Spleen (tissue), 11 donors: Measurements from ENCODE around the gene CRNN. TPM values are rescaled to one million over a fixed set of nuclear protein-coding genes. Genes with fewer than 3 reads are reported as not detected.

Experiments used
- DNase-seq: peaks from one replicate; pipeline ENCODE4 v3.0.0-alpha.2; 2020
- H3K27ac ChIP-seq, 8 donors: fragments of 200-600 bp; sonication (generic) in 7 of 8; 1 replicate in 4 of 8; 2 replicates in 4 of 8; pipeline versions ENCODE4 v1.5.0 to v1.8.0; 2016 to 2021; ENCODE audit warnings: inconsistent platforms in 4 of 8, mild to moderate bottlenecking in 4 of 8, moderate library complexity in 1 of 8
- H3K27me3 ChIP-seq, 7 donors: fragments of 200-600 bp; sonication (generic) in 6 of 7; replicated peaks in 1 of 7; 1 replicate in 4 of 7; 2 replicates in 3 of 7; pipeline versions ENCODE4 v1.5.0 to v1.8.0; 2016 to 2021; ENCODE audit warnings: inconsistent platforms in 3 of 7, mild to moderate bottlenecking in 1 of 7
- H3K36me3 ChIP-seq, 6 donors: fragments of 200-600 bp; sonication (generic) in 5 of 6; 1 replicate in 4 of 6; 2 replicates in 2 of 6; pipeline versions ENCODE4 v1.5.0 to v1.8.0; 2016 to 2021; ENCODE audit warnings: inconsistent platforms in 2 of 6
- H3K4me1 ChIP-seq, 6 donors: fragments of 200-600 bp; sonication (generic) in 5 of 6; 1 replicate in 3 of 6; 2 replicates in 3 of 6; pipeline versions ENCODE4 v1.5.0 to v1.8.0; 2016 to 2021; ENCODE audit warnings: inconsistent platforms in 3 of 6
- H3K4me3 ChIP-seq, 8 donors: fragments of 200-600 bp; sonication (generic) in 7 of 8; 1 replicate in 4 of 8; 2 replicates in 4 of 8; pipeline versions ENCODE4 v1.5.0 to v1.8.0; 2016 to 2021; ENCODE audit warnings: inconsistent platforms in 4 of 8, mild to moderate bottlenecking in 4 of 8, moderate library complexity in 2 of 8
- H3K9me3 ChIP-seq, 8 donors: fragments of 200-600 bp; sonication (generic) in 7 of 8; 1 replicate in 4 of 8; 2 replicates in 4 of 8; pipeline versions ENCODE4 v1.5.0 to v1.8.0; 2016 to 2021; ENCODE audit warnings: inconsistent platforms in 4 of 8
- CTCF ChIP-seq, 11 experiments: fragments of 200-600 bp in 7 of 11; fragments of 450-650 bp in 4 of 11; sonication (generic) in 4 of 11; IDR thresholded peaks in 8 of 11; conservative IDR thresholded peaks in 3 of 11; 1 replicate in 7 of 11; 2 replicates in 4 of 11; pipeline versions ENCODE4 v1.4.0 to v1.8.0; 2016 to 2021; ENCODE audit warnings: antibody characterized with exemption in 11 of 11, inconsistent platforms in 4 of 11, mild to moderate bottlenecking in 1 of 11
- POLR2A ChIP-seq, 3 donors: fragments of 450-650 bp; IDR thresholded peaks; one replicate each; pipeline ENCODE4 v1.5.1; 2017; ENCODE audit warnings: antibody characterized with exemption in 3 of 3, mild to moderate bottlenecking in 1 of 3
- POLR2AphosphoS5 ChIP-seq, 3 donors: sonication (generic); formaldehyde crosslinking; IDR thresholded peaks; one replicate each; pipeline ENCODE4 v1.5.1; 2017; ENCODE audit warnings: antibody characterized with exemption in 3 of 3
- WGBS, 5 donors: extraction: QIAGEN DNeasy Blood & Tissue Kit in 3 of 5; methylation state at CpG; one replicate each; pipeline versions ENCODE4 v1.1.5 to v1.1.7; 2013 to 2018; 5-methylcytosine and 5-hydroxymethylcytosine counted together
- intact Hi-C: fragments of 100-400 bp; cut with DNase I; formaldehyde crosslinking; loops from one replicate; pipeline ENCODE4 v1.15.0; 2023; ENCODE audit warnings: low total_unique reads
- polyA plus RNA-seq, 3 donors: library from polyadenylated mRNA; stranded (reverse); fragments of 200-250 nt; gene quantifications; one replicate each; pipeline ENCODE4 v1.2.1, GENCODE V29; 2013
- total RNA-seq, 7 donors: library from RNA; depleted of rRNA in 3 of 7; stranded (reverse); fragments of >200 nt in 3 of 7; fragmentation: NEBNext Ultra II Directional in 4 of 7; extraction: Animal tissue kit (Norgen Biotek cat#: 25700) in 4 of 7; gene quantifications; one replicate each; pipeline versions ENCODE4 v1.1.0 to v1.2.1, GENCODE V29; 2016 to 2021
- donor health status: healthy with polysubstance abuse.
- donor health status: DM: no; HTN: no; CAD: no; lungs with moderate emphysema.
- donor health status: DM: no; HTN: no; CAD: no.
- donor health status: Bipolar disorder and iron deficiency.
- donor health status: healthy.
- donor health status: DM: no; HTN: no; CAD: no.
- donor health status: DM: yes; HTN: yes; CAD: no.

Gene CRNN
- total and polyA plus RNA-seq, 10 donors = 0.11 to 2.2 (median 0.39) TPM; not detected in 7

GRCh38 chr1:152459596-152460528 lies 45.8 kb upstream of the CRNN start:
- H3K4me3 ChIP-seq = peak overlapping the region in 2 of 8 donors; percentile 9 to 41
- H3K36me3 ChIP-seq = no peaks in the 10 kb centered on the region
- peak; percentile 89 for DNase-seq
- no peaks in the 10 kb centered on the region for H3K27me3 ChIP-seq
- peaks cover 0 to 26% (median 13%) of the 10 kb centered on the region in 6 donors for H3K4me1 ChIP-seq
- intact Hi-C loops = loop anchor here (2.0 to 5.0 kb wide), 3 partner anchors 113 to 408 kb away; no protein-coding TSS in a partner anchor
- TF ChIP-seq CTCF (IDR thresholded peaks at IDR 0.05 in 8 of 11, conservative IDR thresholded peaks at IDR 0.05 in 3 of 11) = peak; percentile 41 to 84 (median 69)
- TF ChIP-seq POLR2A (IDR thresholded peaks at IDR 0.05) = no peak
- peak in 2 of 3 donors; percentile 43 to 45 for TF ChIP-seq POLR2AphosphoS5 (IDR thresholded peaks at IDR 0.05)
- peak overlapping the region; percentile 48 to 83 (median 79) for H3K27ac ChIP-seq
- WGBS, 5 donors = 21 to 40% (median 29%) methylated on average over 8 of the region's 8 CpGs
- H3K9me3 ChIP-seq = no peaks in the 10 kb centered on the region

- H3K4me1 ChIP-seq = peaks cover 0 to 26% (median 13%) of the 10 kb centered on the region in 6 donors
- 23 to 41% (median 31%) methylated on average over 9 to 11 of the region's 11 CpGs for WGBS, 5 donors
- no peak overlapping the region for H3K4me3 ChIP-seq
- H3K27ac ChIP-seq = no peak overlapping the region
- intact Hi-C loops = loop anchor here (2.0 to 5.0 kb wide), 3 partner anchors 111 to 406 kb away; no protein-coding TSS in a partner anchor
- no peaks in the 10 kb centered on the region for H3K9me3 ChIP-seq
- DNase-seq = peak; percentile 83
- H3K27me3 ChIP-seq = no peaks in the 10 kb centered on the region
- no peaks in the 10 kb centered on the region for H3K36me3 ChIP-seq
- TF ChIP-seq CTCF (IDR thresholded peaks at IDR 0.05 in 8 of 11, conservative IDR thresholded peaks at IDR 0.05 in 3 of 11) (peak; percentile 85 to 96 (median 92)), POLR2AphosphoS5 (IDR thresholded peaks at IDR 0.05) (no peak), POLR2A (IDR thresholded peaks at IDR 0.05) (no peak)
These were observed 44.5 kb upstream of the CRNN start for GRCh38 chr1:152458384-152459185.

GRCh38 chr1:152457561-152457960 lies 43.5 kb upstream of the CRNN start:
- intact Hi-C loops = loop anchor here (5.0 kb wide), 2 partner anchors 110 to 405 kb away; no protein-coding TSS in a partner anchor
- TF ChIP-seq POLR2A (IDR thresholded peaks at IDR 0.05) = no peak
- no peak for TF ChIP-seq CTCF (IDR thresholded peaks at IDR 0.05 in 8 of 11, conservative IDR thresholded peaks at IDR 0.05 in 3 of 11)
- no peak for TF ChIP-seq POLR2AphosphoS5 (IDR thresholded peaks at IDR 0.05)
- WGBS, 5 donors = 44 to 87% (median 63%) methylated on average over 2 of the region's 2 CpGs

More at GRCh38 chr1:152457561-152457960, 43.5 kb upstream of the CRNN start:
- DNase-seq = no peak
- no peaks in the 10 kb centered on the region for H3K9me3 ChIP-seq
- no peaks in the 10 kb centered on the region for H3K27me3 ChIP-seq
- no peaks in the 10 kb centered on the region for H3K36me3 ChIP-seq
- peaks cover 0 to 26% (median 13%) of the 10 kb centered on the region in 6 donors for H3K4me1 ChIP-seq
- H3K27ac ChIP-seq = no peak overlapping the region
- H3K4me3 ChIP-seq = no peak overlapping the region
